Spleen (tissue), 3 donors: ENCODE results near the gene CCKAR.

Experiments
- POLR2A ChIP-seq, 3 donors: fragments of 450-650 bp; IDR thresholded peaks; one replicate each; pipeline ENCODE4 v1.5.1; 2017; ENCODE audit warnings: antibody characterized with exemption in 3 of 3, mild to moderate bottlenecking in 1 of 3
- POLR2AphosphoS5 ChIP-seq, 3 donors: sonication (generic); formaldehyde crosslinking; IDR thresholded peaks; one replicate each; pipeline ENCODE4 v1.5.1; 2017; ENCODE audit warnings: antibody characterized with exemption in 3 of 3

- no peak for TF ChIP-seq POLR2A (IDR thresholded peaks at IDR 0.05)
- TF ChIP-seq POLR2AphosphoS5 (IDR thresholded peaks at IDR 0.05) = no peak
These were observed 22.6 kb downstream of the CCKAR start for GRCh38 chr4:26467724-26468123.
